Hepatocyte (in vitro differentiated cells): ENCODE results near the gene RSPH9.

Experiments
- CTCF ChIP-seq: fragments of 200-600 bp; sonication (generic); IDR thresholded peaks from 2 replicates; pipeline ENCODE4 v1.5.1; 2016; ENCODE audit warnings: antibody characterized with exemption, mild to moderate bottlenecking; ENCODE audit not compliant: poor library complexity
- EZH2 ChIP-seq: fragments of 200-600 bp; sonication (generic); IDR thresholded peaks from 2 replicates; pipeline ENCODE4 v1.6.1; 2016; ENCODE audit warnings: antibody characterized with exemption, mild to moderate bottlenecking, borderline replicate concordance
- EZH2phosphoT487 ChIP-seq: fragments of 200-600 bp; sonication (generic); IDR thresholded peaks from one replicate; pipeline ENCODE4 v1.6.1; 2018; ENCODE audit warnings: antibody characterized with exemption, mild to moderate bottlenecking, low read depth, moderate library complexity; ENCODE audit not compliant: unreplicated experiment, severe bottlenecking

DNA sequence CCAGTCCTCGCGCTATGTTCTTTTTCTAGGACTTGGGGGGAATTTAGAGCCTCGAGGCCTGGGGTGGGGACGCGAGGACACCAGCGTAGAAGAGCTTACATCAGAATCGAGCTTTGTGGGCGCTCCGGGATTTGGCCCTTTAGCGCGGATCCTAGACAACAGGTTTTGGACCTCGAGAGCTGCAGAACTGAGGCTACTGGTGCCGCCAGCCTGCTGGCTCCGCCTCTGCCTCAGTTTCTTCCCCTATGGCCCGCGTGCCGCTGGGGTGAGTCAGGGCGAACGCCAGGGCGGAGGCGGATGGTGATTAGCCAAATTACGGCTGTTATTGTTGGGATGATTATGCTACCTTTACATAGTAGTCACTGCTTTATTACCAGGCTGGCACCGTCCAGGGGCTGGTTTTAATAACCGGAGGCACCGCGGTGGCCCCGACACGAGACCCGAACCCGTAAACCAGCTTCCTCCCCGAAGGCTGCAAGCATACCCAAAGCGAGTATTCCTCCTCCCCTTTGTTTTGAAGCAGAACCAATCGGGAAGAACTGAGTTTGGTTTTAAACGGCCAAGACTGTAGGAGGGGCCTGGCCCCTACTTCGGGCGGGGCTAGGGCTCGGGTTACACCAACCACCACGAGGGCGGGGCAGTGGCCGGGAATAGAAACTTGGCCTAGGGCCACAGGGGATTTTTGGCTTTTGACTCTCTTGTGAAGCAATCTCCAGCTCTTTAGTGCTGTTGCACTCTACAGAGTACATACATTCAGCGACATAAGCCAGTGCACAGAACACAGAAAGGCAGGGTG is 15.1 kb upstream of the RSPH9 start:
- TF ChIP-seq CTCF (no peak), EZH2 (no peak), EZH2phosphoT487 (no peak)
